ENCODE results near the gene GRSF1. TPM values are rescaled to one million over a fixed set of nuclear protein-coding genes. Genes with fewer than 3 reads are reported as not detected.

Gene GRSF1
- total RNA-seq, 1 donor from 2014 or later = 78.5 TPM

DNA sequence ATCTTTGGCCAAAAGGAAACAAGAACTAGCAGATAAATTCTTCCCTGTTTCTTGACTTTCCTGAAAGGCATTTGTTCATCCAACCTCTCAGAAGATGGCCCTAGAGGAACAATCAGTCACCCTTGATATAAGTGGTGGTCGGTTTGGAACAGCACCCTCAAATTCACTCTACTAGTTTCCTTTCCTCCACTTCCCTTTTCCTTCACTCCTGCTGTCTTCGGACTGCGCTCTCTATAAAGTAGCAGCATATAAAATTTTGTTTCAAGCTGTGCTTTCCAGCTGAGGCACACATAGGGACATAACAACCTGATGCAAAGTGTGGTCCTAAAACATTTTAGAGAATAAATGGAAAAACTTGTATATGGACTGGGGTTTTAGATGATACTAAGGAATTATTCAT lies 33.5 kb upstream of the GRSF1 start:
- FAIRE-seq = no peak
- Histone ChIP-seq H3K27me3 (ENCODE audit: control insufficient read depth, insufficient read depth, low read length) (no peaks in the 10 kb centered on the region), H3K36me3 (ENCODE audit: control insufficient read depth, insufficient read depth, low read length) (no peaks in the 10 kb centered on the region), H3K4me3 (ENCODE audit: low read depth, low read length) (no peak overlapping the region)
- TF ChIP-seq, protein P1, sequence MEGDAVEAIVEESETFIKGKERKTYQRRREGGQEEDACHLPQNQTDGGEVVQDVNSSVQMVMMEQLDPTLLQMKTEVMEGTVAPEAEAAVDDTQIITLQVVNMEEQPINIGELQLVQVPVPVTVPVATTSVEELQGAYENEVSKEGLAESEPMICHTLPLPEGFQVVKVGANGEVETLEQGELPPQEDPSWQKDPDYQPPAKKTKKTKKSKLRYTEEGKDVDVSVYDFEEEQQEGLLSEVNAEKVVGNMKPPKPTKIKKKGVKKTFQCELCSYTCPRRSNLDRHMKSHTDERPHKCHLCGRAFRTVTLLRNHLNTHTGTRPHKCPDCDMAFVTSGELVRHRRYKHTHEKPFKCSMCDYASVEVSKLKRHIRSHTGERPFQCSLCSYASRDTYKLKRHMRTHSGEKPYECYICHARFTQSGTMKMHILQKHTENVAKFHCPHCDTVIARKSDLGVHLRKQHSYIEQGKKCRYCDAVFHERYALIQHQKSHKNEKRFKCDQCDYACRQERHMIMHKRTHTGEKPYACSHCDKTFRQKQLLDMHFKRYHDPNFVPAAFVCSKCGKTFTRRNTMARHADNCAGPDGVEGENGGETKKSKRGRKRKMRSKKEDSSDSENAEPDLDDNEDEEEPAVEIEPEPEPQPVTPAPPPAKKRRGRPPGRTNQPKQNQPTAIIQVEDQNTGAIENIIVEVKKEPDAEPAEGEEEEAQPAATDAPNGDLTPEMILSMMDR (IDR thresholded peaks at IDR 0.05; ENCODE audit: insufficient read depth, low read length, severe bottlenecking) = no peak
- no peak for DNase-seq (ENCODE audit: low read depth)

DNA sequence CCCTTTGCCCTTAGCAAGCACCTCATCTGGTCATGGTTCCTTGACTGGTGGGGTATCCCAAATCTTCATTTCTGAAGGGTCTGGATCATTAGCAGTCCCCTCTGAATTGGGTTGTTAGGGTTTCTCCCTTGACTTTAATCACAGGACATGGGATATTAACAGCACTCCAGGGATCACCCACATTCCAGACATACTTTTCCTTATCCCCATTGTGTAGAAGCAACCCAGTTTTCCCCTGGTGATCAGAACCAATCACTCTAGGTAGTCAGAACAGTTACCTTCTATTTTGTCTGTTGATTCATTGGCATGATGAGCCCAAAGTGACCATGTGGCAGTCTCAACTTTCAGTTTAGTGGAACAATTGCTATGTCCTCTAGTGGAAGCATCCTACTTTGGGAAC lies 29.1 kb upstream of the GRSF1 start:
- H3K36me3 ChIP-seq (ENCODE audit: control insufficient read depth, insufficient read depth, low read length) = no peaks in the 10 kb centered on the region
- no peaks in the 10 kb centered on the region for H3K27me3 ChIP-seq (ENCODE audit: control insufficient read depth, insufficient read depth, low read length)
- TF ChIP-seq, protein P1 (IDR thresholded peaks at IDR 0.05; ENCODE audit: insufficient read depth, low read length, severe bottlenecking) = no peak
- FAIRE-seq (no peak), DNase-seq (ENCODE audit: low read depth) (no peak)
- no peak overlapping the region for H3K4me3 ChIP-seq (ENCODE audit: low read depth, low read length)

DNA sequence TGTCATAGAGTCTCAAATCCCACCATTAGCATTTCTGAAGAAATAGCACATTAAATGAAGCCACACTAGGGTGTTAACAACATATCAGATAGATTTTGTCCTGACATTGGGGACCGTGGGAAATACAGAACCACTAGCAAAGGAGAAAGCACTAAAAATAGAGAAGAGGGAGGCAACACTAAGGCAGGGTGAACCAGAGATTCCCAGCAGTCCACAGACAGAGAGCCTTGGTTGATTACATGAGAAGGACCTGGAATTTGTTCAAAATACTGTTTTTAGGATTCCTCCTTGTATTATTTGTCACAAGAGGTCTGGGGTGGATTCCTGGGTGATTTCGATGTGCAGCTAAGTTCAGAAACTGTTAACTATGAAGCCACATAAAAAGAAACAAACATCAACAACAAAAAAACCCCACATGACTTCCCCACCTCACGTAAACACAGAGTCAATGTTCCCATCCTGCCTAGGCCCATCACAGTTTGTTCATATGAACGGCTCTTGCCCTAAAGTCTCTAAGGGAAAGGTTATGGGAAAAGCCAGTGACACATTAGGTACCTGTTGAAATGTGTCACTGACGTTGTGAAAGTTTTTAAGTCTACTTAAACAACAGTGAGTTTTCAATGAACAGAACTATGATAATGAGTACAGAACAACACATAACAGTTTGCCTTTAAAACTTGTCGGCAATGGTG lies 23.6 kb upstream of the GRSF1 start:
- Histone ChIP-seq H3K27me3 (ENCODE audit: control insufficient read depth, insufficient read depth, low read length) (no peaks in the 10 kb centered on the region), H3K4me3 (ENCODE audit: low read depth, low read length) (no peak overlapping the region), H3K36me3 (ENCODE audit: control insufficient read depth, insufficient read depth, low read length) (no peaks in the 10 kb centered on the region)
- FAIRE-seq (peak; percentile 60), DNase-seq (ENCODE audit: low read depth) (peak; percentile 43)
- TF ChIP-seq, protein P1 (IDR thresholded peaks at IDR 0.05; ENCODE audit: insufficient read depth, low read length, severe bottlenecking) = no peak

DNA sequence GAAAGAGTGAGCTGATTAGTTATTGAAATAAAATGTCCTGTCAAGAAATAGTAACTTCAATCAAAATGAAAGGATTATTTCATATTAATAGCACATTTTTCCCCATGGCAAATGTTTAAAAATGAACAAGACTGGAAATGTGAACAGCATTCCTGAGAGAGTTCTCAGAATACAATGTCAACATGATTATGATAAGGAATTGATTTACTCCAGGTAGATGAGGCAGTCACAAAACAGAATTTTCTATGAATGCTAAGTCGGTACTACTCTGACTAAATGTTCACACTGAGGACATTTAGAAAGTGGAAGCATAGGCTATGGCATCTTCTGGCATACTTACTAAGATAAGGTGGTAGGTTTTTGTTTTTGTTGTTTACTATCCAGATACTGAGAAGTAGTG lies 19.4 kb upstream of the GRSF1 start:
- no peak overlapping the region for H3K4me3 ChIP-seq (ENCODE audit: low read depth, low read length)
- H3K36me3 ChIP-seq (ENCODE audit: control insufficient read depth, insufficient read depth, low read length) = no peaks in the 10 kb centered on the region
- no peak for FAIRE-seq
- TF ChIP-seq, protein P1 (IDR thresholded peaks at IDR 0.05; ENCODE audit: insufficient read depth, low read length, severe bottlenecking) = no peak
- DNase-seq (ENCODE audit: low read depth) = no peak
- no peaks in the 10 kb centered on the region for H3K27me3 ChIP-seq (ENCODE audit: control insufficient read depth, insufficient read depth, low read length)

DNA sequence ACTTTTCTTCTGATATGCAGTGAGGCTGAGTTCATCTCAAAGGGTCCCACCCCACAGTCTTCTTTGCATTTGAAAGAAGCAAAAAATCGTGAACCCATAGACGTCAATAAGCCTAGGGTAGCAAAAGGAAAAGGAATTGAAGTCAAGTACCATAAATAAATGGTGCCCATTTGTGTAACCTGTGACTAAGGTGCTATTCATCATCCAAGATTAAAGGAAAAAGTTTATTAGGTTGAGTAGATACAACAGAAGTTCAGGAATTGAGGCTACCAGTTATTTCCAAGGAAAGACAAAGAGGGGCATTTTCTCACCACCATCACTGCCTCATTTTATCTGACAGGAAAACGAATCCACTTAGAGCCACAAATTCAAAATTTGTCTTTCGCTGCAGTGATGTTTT lies 18.8 kb upstream of the GRSF1 start:
- DNase-seq (ENCODE audit: low read depth) = peak; percentile 33
- H3K36me3 ChIP-seq (ENCODE audit: control insufficient read depth, insufficient read depth, low read length) = no peaks in the 10 kb centered on the region
- no peak overlapping the region for H3K4me3 ChIP-seq (ENCODE audit: low read depth, low read length)
- no peak for FAIRE-seq
- TF ChIP-seq, protein P1 (IDR thresholded peaks at IDR 0.05; ENCODE audit: insufficient read depth, low read length, severe bottlenecking) = no peak
- no peaks in the 10 kb centered on the region for H3K27me3 ChIP-seq (ENCODE audit: control insufficient read depth, insufficient read depth, low read length)

DNA sequence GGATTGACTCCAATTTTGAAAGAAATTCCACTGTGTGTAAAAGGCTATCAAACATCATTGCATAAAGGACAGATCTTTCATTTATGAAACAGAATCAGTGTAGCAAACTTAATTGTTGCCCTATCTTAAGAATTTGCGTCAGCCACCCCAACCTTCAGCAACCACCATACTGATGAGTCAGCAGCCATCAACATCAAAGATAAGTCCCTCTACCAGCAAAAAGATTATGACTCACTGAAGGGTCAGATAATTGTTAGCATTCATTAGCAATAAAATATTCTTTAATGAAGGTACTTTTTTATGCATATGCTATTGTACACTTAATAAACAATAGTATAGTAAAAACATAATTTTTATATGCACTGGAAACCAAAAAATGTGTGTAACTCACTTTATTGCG lies 15.8 kb upstream of the GRSF1 start:
- Histone ChIP-seq H3K27me3 (ENCODE audit: control insufficient read depth, insufficient read depth, low read length) (no peaks in the 10 kb centered on the region), H3K36me3 (ENCODE audit: control insufficient read depth, insufficient read depth, low read length) (no peaks in the 10 kb centered on the region), H3K4me3 (ENCODE audit: low read depth, low read length) (no peak overlapping the region)
- FAIRE-seq (no peak), DNase-seq (ENCODE audit: low read depth) (no peak)
- TF ChIP-seq, protein P1 (IDR thresholded peaks at IDR 0.05; ENCODE audit: insufficient read depth, low read length, severe bottlenecking) = no peak

Measured in bronchial epithelial cell (primary cell).